HG03103 (cell line): ENCODE measurements around the gene ADAM20.
"Not testable (repeated sequence)": the region's sequence is repeated elsewhere in the genome, so short reads cannot be mapped to it uniquely, and the experiment has no call there.

Experiments used
- ATAC-seq: cut with Tn5 transposase; IDR thresholded peaks from one replicate; pipeline ENCODE4 v1.9.1; 2021; ENCODE audit warnings: low read depth; ENCODE audit not compliant: unreplicated experiment

The ADAM20 gene

GRCh38 chr14:70534904-70535303, at the start of gene ADAM20:
Gene ADAM20 (minus strand): TSS chr14:70535004. CDS start chr14:70524757, 10,247 bp downstream.
- no peak for ATAC-seq

- ATAC-seq = no peak
These were observed 42.1 kb upstream of the ADAM20 start for GRCh38 chr14:70576891-70577290.

- no peak for ATAC-seq
These were observed 38.2 kb upstream of the ADAM20 start for GRCh38 chr14:70573050-70573449.

- ATAC-seq = no peak
These were observed 36.3 kb upstream of the ADAM20 start for GRCh38 chr14:70571139-70571538.

DNA sequence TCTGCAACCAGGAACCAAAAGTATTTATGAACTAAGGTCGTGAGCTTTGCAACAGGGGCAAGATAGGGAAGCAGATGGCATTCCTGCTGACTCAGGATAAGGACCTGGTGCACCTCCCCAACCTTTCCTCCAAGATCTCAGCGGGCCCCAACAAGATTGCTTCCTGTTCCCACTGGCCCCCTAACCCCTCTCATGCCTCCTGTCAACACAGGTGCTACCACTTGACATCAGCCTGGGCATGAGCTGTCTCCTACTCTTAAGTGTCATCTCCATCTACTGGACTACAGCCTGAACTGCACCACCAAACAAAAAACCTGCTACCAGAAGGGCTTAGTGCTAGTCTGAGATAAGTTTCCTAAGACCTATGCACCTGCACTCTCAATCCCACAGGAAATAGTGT, 33.0 kb upstream of the ADAM20 start:
- no peak for ATAC-seq

DNA sequence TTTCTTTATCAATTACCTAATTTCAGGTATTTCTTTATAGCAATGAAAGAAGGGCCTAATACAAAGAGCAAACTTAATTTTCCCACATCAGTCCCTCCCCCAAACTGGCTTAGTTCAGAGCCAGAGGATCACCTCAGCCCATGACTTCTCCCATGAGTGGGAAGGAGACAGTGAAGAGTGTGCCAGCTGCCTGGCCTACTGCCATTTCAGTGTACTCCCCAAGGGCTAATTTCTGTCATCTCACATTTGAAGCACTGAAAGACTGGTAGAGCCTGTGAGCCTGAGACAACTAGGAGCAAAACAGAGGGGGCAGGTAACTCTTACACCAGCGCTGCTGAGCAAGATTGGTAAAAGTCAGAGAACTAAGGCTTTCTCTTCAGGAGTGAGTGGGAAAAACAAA, 29.1 kb upstream of the ADAM20 start:
- no peak for ATAC-seq

GRCh38 chr14:70563417-70563816, 28.6 kb upstream of the ADAM20 start:
- no peak for ATAC-seq

GRCh38 chr14:70558356-70558755, 23.6 kb upstream of the ADAM20 start:
- no peak for ATAC-seq

DNA sequence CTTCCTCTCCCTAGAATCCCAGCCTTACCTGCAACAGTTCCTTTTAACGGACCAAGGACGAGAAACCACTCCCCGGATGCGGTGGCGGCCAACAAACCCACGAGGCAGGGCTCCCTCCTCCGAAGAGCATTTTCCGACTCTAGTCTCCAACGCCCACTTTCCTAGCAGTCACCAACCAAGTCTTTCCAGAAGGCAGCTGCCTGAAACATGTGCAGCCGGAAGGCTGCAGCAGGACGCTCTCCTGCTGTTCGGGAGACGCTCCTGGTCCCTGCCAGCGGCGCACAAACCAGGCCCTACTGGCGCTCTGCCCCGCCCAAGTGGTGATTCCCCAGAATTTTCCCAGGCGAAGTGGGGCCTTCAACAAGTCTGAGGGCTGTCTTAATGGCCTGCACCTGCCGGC, 21.1 kb upstream of the ADAM20 start:
- no peak for ATAC-seq

- no peak for ATAC-seq
These were observed 3.3 kb upstream of the ADAM20 start for GRCh38 chr14:70538087-70538486.

GRCh38 chr14:70536830-70537229, 2.0 kb upstream of the ADAM20 start:
- ATAC-seq = no peak

- ATAC-seq = no peak
These were observed 4.4 kb downstream of the ADAM20 start for GRCh38 chr14:70530417-70530816.

- ATAC-seq = no peak
These were observed 7.2 kb downstream of the ADAM20 start for GRCh38 chr14:70527501-70528105.

GRCh38 chr14:70525691-70526090, 9.1 kb downstream of the ADAM20 start:
- no peak for ATAC-seq

- no peak for ATAC-seq
These were observed 19.0 kb downstream of the ADAM20 start for GRCh38 chr14:70515811-70516210.

GRCh38 chr14:70514168-70515069, 20.4 kb downstream of the ADAM20 start:
- no peak for ATAC-seq

DNA sequence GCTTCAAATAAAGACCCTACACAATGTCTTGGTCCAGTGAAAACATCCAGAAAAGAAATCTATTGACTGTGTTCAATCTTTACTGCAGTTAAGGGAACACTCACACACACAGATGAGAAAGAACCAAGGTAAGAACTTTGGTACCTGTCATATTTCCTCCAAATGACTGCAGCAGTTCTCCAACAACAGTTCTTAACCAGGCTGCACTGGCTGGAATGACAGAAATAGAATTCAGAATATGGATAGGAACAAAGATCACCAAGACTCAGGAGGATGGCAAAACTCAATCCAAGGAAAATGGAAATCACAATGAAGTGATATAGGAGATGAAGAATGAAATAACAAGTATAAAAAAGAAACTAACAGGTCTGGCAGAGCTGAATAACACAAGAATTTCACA, 36.6 kb downstream of the ADAM20 start:
- ATAC-seq = no peak

- ATAC-seq = no peak
These were observed 45.1 kb downstream of the ADAM20 start for GRCh38 chr14:70489579-70490200.

GRCh38 chr14:70477356-70478105, 57.3 kb downstream of the ADAM20 start:
- ATAC-seq = not testable (repeated sequence)

- not testable (repeated sequence) for ATAC-seq
These were observed 59.3 kb downstream of the ADAM20 start for GRCh38 chr14:70475459-70475858.

GRCh38 chr14:70473825-70474224, 61.0 kb downstream of the ADAM20 start:
- no peak for ATAC-seq
